Peyer's patch (tissue), 4 donors: ENCODE measurements around the gene CACUL1. TPM values are rescaled to one million over a fixed set of nuclear protein-coding genes. Genes with fewer than 3 reads are reported as not detected.

Source experiments
- DNase-seq, 3 donors: peaks; one replicate each; pipeline ENCODE4 v3.0.0-alpha.2; 2017 to 2019
- H3K27ac ChIP-seq, 4 donors: fragments of 200-600 bp; sonication (generic); one replicate each; pipeline ENCODE4 v1.5.1; 2016 to 2019
- H3K27me3 ChIP-seq, 2 donors: fragments of 200-600 bp; sonication (generic); one replicate each; pipeline ENCODE4 v1.5.1; 2019
- H3K36me3 ChIP-seq, 3 donors: fragments of 200-600 bp; sonication (generic); one replicate each; pipeline ENCODE4 v1.5.1; 2016 to 2019
- H3K4me1 ChIP-seq, 4 donors: fragments of 200-600 bp; sonication (generic); one replicate each; pipeline ENCODE4 v1.5.1; 2016 to 2019
- H3K4me3 ChIP-seq, 4 donors: fragments of 200-600 bp; sonication (generic); 1 replicate in 3 of 4; 2 replicates in 1 of 4; pipeline ENCODE4 v1.5.1; 2016 to 2019; ENCODE audit warnings: mild to moderate bottlenecking in 1 of 4
- H3K9me3 ChIP-seq, 4 donors: fragments of 200-600 bp; sonication (generic); one replicate each; pipeline ENCODE4 v1.5.1; 2016 to 2019; ENCODE audit warnings: mild to moderate bottlenecking in 1 of 4
- CTCF ChIP-seq, 6 experiments: fragments of 450-650 bp in 4 of 6; fragments of 200-600 bp in 2 of 6; sonication (generic) in 1 of 6; IDR thresholded peaks; one replicate each; pipeline ENCODE4 v1.5.1; 2017 to 2019; ENCODE audit warnings: antibody characterized with exemption in 6 of 6, mild to moderate bottlenecking in 3 of 6, moderate library complexity in 1 of 6
- POLR2A ChIP-seq, 2 donors: fragments of 450-650 bp; IDR thresholded peaks; one replicate each; pipeline ENCODE4 v1.5.1; 2017; ENCODE audit warnings: antibody characterized with exemption in 2 of 2, mild to moderate bottlenecking in 2 of 2, moderate library complexity in 2 of 2
- total RNA-seq, 4 donors: library from RNA; depleted of rRNA; stranded (reverse); fragments of >200 nt; gene quantifications; one replicate each; pipeline ENCODE4 v1.1.0, GENCODE V29; 2016

CACUL1 gene
- 10 to 100 TPM; 20.6 to 42.6 (median 33.1) TPM for total RNA-seq

- Histone ChIP-seq H3K9me3 (no peaks in the 10 kb centered on the region), H3K4me3 (peak within 1 kb of the TSS; percentile 73 to 99 (median 91)), H3K4me1 (peaks cover 0 to 27% (median 7%) of the 10 kb centered on the region in 4 donors), H3K36me3 (no peaks in the 10 kb centered on the region), H3K27ac (peak within 1 kb of the TSS; percentile 80 to 91 (median 90)), H3K27me3 (no peaks in the 10 kb centered on the region)
- no peak for TF ChIP-seq CTCF (IDR thresholded peaks at IDR 0.05)
- peak; percentile 49 to 62 for TF ChIP-seq POLR2A (IDR thresholded peaks at IDR 0.05)
- DNase-seq, result peak; percentile 100
Observed at GRCh38 chr10:118754556-118755423, at the start of gene CACUL1. CACUL1 (minus strand) TSS chr10:118754970; CDS start chr10:118754762, 208 bp downstream.

- no peaks in the 10 kb centered on the region for H3K9me3 ChIP-seq
- no peak for DNase-seq
Observed at GRCh38 chr10:118804262-118804773, 49.5 kb upstream of the CACUL1 start.

GRCh38 chr10:118802126-118802793 lies 47.5 kb upstream of the CACUL1 start:
- TF ChIP-seq CTCF (IDR thresholded peaks at IDR 0.05), result no peak
- no peak for TF ChIP-seq POLR2A (IDR thresholded peaks at IDR 0.05)

More at GRCh38 chr10:118804262-118804773, 49.5 kb upstream of the CACUL1 start:
- H3K27me3 ChIP-seq, result no peaks in the 10 kb centered on the region
- no peak overlapping the region for H3K27ac ChIP-seq
- no peaks in the 10 kb centered on the region for H3K36me3 ChIP-seq
- H3K4me1 ChIP-seq, result no peaks in the 10 kb centered on the region
- TF ChIP-seq POLR2A (IDR thresholded peaks at IDR 0.05), result no peak
- TF ChIP-seq CTCF (IDR thresholded peaks at IDR 0.05), result no peak
- no peak overlapping the region for H3K4me3 ChIP-seq

GRCh38 chr10:118800920-118801319 lies 46.1 kb upstream of the CACUL1 start:
- Histone ChIP-seq H3K4me1 (no peaks in the 10 kb centered on the region), H3K36me3 (no peaks in the 10 kb centered on the region), H3K9me3 (no peaks in the 10 kb centered on the region), H3K4me3 (no peak overlapping the region), H3K27ac (no peak overlapping the region), H3K27me3 (no peaks in the 10 kb centered on the region)
- TF ChIP-seq POLR2A (IDR thresholded peaks at IDR 0.05) (no peak), CTCF (IDR thresholded peaks at IDR 0.05) (peak in 3 of 6 experiments; percentile 54 to 56 (median 54))
- peak in 1 of 3 donors; percentile 53 for DNase-seq

More at GRCh38 chr10:118802126-118802793, 47.5 kb upstream of the CACUL1 start:
- Histone ChIP-seq H3K4me1 (no peaks in the 10 kb centered on the region), H3K27me3 (no peaks in the 10 kb centered on the region), H3K4me3 (no peak overlapping the region), H3K9me3 (no peaks in the 10 kb centered on the region), H3K27ac (no peak overlapping the region), H3K36me3 (no peaks in the 10 kb centered on the region)
- no peak for DNase-seq

GRCh38 chr10:118799777-118800176 lies 45.0 kb upstream of the CACUL1 start:
- no peak for TF ChIP-seq POLR2A (IDR thresholded peaks at IDR 0.05)
- TF ChIP-seq CTCF (IDR thresholded peaks at IDR 0.05), result no peak
- H3K4me1 ChIP-seq, result no peaks in the 10 kb centered on the region
- no peaks in the 10 kb centered on the region for H3K9me3 ChIP-seq
- H3K36me3 ChIP-seq, result no peaks in the 10 kb centered on the region
- H3K27me3 ChIP-seq, result no peaks in the 10 kb centered on the region
- no peak overlapping the region for H3K27ac ChIP-seq
- no peak for DNase-seq
- no peak overlapping the region for H3K4me3 ChIP-seq
